ENCODE data around the gene ARHGAP28.

ARHGAP28 gene

GRCh38 chr18:6729247-6730091 is at the start of gene ARHGAP28:
ARHGAP28 (plus strand) TSS chr18:6729716; CDS start chr18:6729822, 106 bp downstream.
- peak; percentile 46 for TF ChIP-seq CTCF (conservative IDR thresholded peaks at IDR 0.05)
- peak within 1 kb of the TSS; percentile 84 for H3K27ac ChIP-seq

GRCh38 chr18:6681331-6681875 is 48.1 kb upstream of the ARHGAP28 start:
- TF ChIP-seq CTCF (conservative IDR thresholded peaks at IDR 0.05): no peak
- no peak overlapping the region for H3K27ac ChIP-seq

GRCh38 chr18:6682437-6683111 is 46.9 kb upstream of the ARHGAP28 start:
- no peak for TF ChIP-seq CTCF (conservative IDR thresholded peaks at IDR 0.05)
- H3K27ac ChIP-seq: no peak overlapping the region

- H3K27ac ChIP-seq: no peak overlapping the region
- no peak for TF ChIP-seq CTCF (conservative IDR thresholded peaks at IDR 0.05)
Observed at GRCh38 chr18:6683112-6683876, 46.2 kb upstream of the ARHGAP28 start.

GRCh38 chr18:6687676-6688075 is 41.8 kb upstream of the ARHGAP28 start:
- TF ChIP-seq CTCF (conservative IDR thresholded peaks at IDR 0.05): no peak
- H3K27ac ChIP-seq: no peak overlapping the region

- TF ChIP-seq CTCF (conservative IDR thresholded peaks at IDR 0.05): no peak
- no peak overlapping the region for H3K27ac ChIP-seq
Observed at GRCh38 chr18:6708890-6709289, 20.6 kb upstream of the ARHGAP28 start.

GRCh38 chr18:6711467-6711866 is 18.0 kb upstream of the ARHGAP28 start:
- no peak for TF ChIP-seq CTCF (conservative IDR thresholded peaks at IDR 0.05)
- H3K27ac ChIP-seq: no peak overlapping the region

All from VCaP (cell line).